ENCODE measurements around the gene CYCS. TPM values are rescaled to one million over a fixed set of nuclear protein-coding genes. Genes with fewer than 3 reads are reported as not detected.

CYCS gene
- total and polyA plus RNA-seq, 2 of the 8 experiments (the other 6 are each of a cell fraction or from before 2014, with no cell fraction given): 48.6 to 229 TPM

- TF ChIP-seq EGR1 (IDR thresholded peaks at IDR 0.05; ENCODE audit: borderline replicate concordance, low read depth, low read length) (no peak), CHD7 (IDR thresholded peaks at IDR 0.05; ENCODE audit: insufficient replicate concordance, low read length) (no peak), YY1 (IDR thresholded peaks at IDR 0.05; ENCODE audit: low read depth, low read length) (no peak), HDAC6 (IDR thresholded peaks at IDR 0.05; ENCODE audit: low read depth, low read length) (no peak), POLR2A (IDR thresholded peaks at IDR 0.05; ENCODE audit: control extremely low read depth in 1 of 2, low read depth in 2 of 2, low read length in 2 of 2) (no peak), CHD2 (IDR thresholded peaks at IDR 0.05; ENCODE audit: low read length) (no peak), TCF12 (IDR thresholded peaks at IDR 0.05; ENCODE audit: low read depth, low read length) (no peak), SUZ12 (IDR thresholded peaks at IDR 0.05; ENCODE audit: low read length) (no peak)
Observed at GRCh38 chr7:25109276-25109675, 15.8 kb downstream of the CYCS start (continued).
